Ovary (tissue), 3 donors: ENCODE measurements around the gene LHX2.

ENCODE experiments used
- EP300 ChIP-seq: sonication (generic); formaldehyde crosslinking; IDR thresholded peaks from one replicate; pipeline ENCODE4 v1.6.1; 2017; ENCODE audit warnings: antibody characterized with exemption
- POLR2A ChIP-seq: fragments of 450-650 bp; IDR thresholded peaks from one replicate; pipeline ENCODE4 v1.6.1; 2017; ENCODE audit warnings: antibody characterized with exemption, mild to moderate bottlenecking, moderate library complexity
- TF ChIP-seq, protein P1 (sequence below), 3 donors: fragments of 450-650 bp in 2 of 3; fragments of 200-600 bp in 1 of 3; IDR thresholded peaks; one replicate each; pipeline versions ENCODE4 v1.5.1 to v1.8.0; 2016 to 2022; ENCODE audit warnings: antibody characterized with exemption in 3 of 3, mild to moderate bottlenecking in 1 of 3
- donor health status: DM: no; HTN: no; CAD: no.

DNA sequence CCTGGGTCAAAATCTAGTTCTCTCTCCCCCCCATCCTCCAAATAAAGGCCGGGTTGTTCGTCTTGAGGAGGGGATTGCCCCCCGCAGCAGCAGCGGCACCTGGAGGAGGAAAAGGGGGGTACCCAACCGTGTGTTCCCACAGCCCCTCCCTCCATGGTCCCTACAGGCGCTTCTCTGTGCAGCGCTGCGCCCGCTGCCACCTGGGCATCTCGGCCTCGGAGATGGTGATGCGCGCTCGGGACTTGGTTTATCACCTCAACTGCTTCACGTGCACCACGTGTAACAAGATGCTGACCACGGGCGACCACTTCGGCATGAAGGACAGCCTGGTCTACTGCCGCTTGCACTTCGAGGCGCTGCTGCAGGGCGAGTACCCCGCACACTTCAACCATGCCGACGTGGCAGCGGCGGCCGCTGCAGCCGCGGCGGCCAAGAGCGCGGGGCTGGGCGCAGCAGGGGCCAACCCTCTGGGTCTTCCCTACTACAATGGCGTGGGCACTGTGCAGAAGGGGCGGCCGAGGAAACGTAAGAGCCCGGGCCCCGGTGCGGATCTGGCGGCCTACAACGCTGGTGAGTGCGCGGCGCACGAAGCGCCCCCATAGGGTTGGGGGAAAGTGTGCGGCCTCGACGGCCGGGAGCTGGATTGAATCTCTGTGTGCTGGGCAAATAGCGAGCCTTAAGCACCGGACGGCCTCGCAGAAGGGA lies 3.5 kb downstream of the LHX2 start:
- TF ChIP-seq, protein P1, sequence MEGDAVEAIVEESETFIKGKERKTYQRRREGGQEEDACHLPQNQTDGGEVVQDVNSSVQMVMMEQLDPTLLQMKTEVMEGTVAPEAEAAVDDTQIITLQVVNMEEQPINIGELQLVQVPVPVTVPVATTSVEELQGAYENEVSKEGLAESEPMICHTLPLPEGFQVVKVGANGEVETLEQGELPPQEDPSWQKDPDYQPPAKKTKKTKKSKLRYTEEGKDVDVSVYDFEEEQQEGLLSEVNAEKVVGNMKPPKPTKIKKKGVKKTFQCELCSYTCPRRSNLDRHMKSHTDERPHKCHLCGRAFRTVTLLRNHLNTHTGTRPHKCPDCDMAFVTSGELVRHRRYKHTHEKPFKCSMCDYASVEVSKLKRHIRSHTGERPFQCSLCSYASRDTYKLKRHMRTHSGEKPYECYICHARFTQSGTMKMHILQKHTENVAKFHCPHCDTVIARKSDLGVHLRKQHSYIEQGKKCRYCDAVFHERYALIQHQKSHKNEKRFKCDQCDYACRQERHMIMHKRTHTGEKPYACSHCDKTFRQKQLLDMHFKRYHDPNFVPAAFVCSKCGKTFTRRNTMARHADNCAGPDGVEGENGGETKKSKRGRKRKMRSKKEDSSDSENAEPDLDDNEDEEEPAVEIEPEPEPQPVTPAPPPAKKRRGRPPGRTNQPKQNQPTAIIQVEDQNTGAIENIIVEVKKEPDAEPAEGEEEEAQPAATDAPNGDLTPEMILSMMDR (IDR thresholded peaks at IDR 0.05) = no peak
- TF ChIP-seq EP300 (no peak), POLR2A (no peak)
